Measurements from ENCODE around the gene CHMP5. TPM values are rescaled to one million over a fixed set of nuclear protein-coding genes. Genes with fewer than 3 reads are reported as not detected.

CHMP5 gene
- polyA plus RNA-seq, 1 donor from 2014 or later, result 286 TPM

DNA sequence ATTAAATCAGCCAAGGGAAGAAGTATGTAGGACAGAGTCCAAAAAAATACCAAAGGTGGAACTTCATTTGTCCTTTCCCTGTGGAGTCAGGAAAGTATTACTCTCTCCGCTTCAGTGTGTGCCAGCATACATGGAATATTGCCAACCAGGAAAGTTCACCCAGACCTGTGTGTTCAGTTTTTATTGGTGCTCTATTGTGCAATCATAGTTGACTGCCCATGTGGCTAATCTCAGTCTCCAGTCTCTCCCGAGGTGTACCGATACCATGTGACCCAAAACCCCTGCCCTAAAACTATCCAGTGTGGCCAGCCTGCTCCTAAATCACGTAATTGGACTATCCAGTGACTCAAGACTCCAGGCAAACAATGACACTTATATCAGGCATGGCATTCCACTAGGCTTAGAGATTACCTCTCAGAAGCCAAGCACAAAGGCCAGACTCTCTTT is 64.3 kb downstream of the CHMP5 start:
- Histone ChIP-seq H2AFZ (ENCODE audit: low read depth, low read length) (no peak overlapping the region), H3K79me2 (replicated peaks; ENCODE audit: insufficient read depth, low read length) (no peaks in the 10 kb centered on the region), H3K27me3 (ENCODE audit: insufficient read depth, low read depth, low read length) (no peaks in the 10 kb centered on the region), H3K9me2 (ENCODE audit: insufficient read depth, low read length) (no peaks in the 10 kb centered on the region), H3K36me3 (ENCODE audit: insufficient read depth, low read length) (peaks cover 4% of the 10 kb centered on the region), H4K20me1 (ENCODE audit: insufficient read depth) (no peaks in the 10 kb centered on the region), H3K9ac (ENCODE audit: low read length) (no peak overlapping the region), H3F3A (ENCODE audit: insufficient read depth, low read length, poor library complexity, severe bottlenecking) (no peaks in the 10 kb centered on the region), H3K27ac (ENCODE audit: low read length) (no peak overlapping the region), H3K4me3 (ENCODE audit: low read length) (no peak overlapping the region), H3K9me3 (ENCODE audit: low read length) (no peaks in the 10 kb centered on the region), H3K4me2 (ENCODE audit: low read length) (no peak overlapping the region)
- no peak for TF ChIP-seq SMC3 (conservative IDR thresholded peaks at IDR 0.05; ENCODE audit: poor library complexity)
- TF ChIP-seq POLR2AphosphoS5 (IDR thresholded peaks at IDR 0.05), result no peak
- TF ChIP-seq EZH2 (IDR thresholded peaks at IDR 0.05; ENCODE audit: borderline replicate concordance, insufficient read depth, low read length, poor library complexity, severe bottlenecking), result no peak
- TF ChIP-seq, protein P1, sequence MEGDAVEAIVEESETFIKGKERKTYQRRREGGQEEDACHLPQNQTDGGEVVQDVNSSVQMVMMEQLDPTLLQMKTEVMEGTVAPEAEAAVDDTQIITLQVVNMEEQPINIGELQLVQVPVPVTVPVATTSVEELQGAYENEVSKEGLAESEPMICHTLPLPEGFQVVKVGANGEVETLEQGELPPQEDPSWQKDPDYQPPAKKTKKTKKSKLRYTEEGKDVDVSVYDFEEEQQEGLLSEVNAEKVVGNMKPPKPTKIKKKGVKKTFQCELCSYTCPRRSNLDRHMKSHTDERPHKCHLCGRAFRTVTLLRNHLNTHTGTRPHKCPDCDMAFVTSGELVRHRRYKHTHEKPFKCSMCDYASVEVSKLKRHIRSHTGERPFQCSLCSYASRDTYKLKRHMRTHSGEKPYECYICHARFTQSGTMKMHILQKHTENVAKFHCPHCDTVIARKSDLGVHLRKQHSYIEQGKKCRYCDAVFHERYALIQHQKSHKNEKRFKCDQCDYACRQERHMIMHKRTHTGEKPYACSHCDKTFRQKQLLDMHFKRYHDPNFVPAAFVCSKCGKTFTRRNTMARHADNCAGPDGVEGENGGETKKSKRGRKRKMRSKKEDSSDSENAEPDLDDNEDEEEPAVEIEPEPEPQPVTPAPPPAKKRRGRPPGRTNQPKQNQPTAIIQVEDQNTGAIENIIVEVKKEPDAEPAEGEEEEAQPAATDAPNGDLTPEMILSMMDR (IDR thresholded peaks at IDR 0.05; ENCODE audit: poor library complexity, severe bottlenecking), result no peak
- no peak for TF ChIP-seq TAF1 (IDR thresholded peaks at IDR 0.05; ENCODE audit: low read depth)
- no peak for TF ChIP-seq REST (IDR thresholded peaks at IDR 0.05; ENCODE audit: borderline replicate concordance)
- TF ChIP-seq RAD21 (conservative IDR thresholded peaks at IDR 0.05), result no peak
- no peak for TF ChIP-seq EP300 (conservative IDR thresholded peaks at IDR 0.05; ENCODE audit: poor library complexity, severe bottlenecking)
- no peak for TF ChIP-seq MXI1 (conservative IDR thresholded peaks at IDR 0.05; ENCODE audit: poor library complexity, severe bottlenecking)

DNA sequence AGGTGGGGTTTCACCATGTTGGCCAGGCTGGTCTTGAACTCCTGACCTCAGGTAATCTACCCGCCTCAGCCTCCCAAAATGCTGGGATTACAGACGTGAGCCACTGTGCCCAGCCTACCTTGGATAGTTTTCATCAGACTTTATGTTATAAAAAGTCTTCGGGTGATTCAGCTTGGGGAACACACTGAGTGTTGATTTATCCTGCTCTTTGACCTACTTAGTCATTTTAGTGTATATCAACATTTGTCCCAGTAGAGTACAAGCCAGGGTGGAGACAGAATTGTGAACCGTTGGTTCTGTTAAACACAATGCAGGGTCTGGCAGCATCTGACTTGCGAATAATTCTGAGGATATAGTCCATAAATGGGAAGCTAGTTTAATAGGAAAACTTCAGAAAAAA is 65.1 kb downstream of the CHMP5 start:
- Histone ChIP-seq H3K9ac (ENCODE audit: low read length) (no peak overlapping the region), H3K4me2 (ENCODE audit: low read length) (no peak overlapping the region), H4K20me1 (ENCODE audit: insufficient read depth) (no peaks in the 10 kb centered on the region), H3K9me2 (ENCODE audit: insufficient read depth, low read length) (no peaks in the 10 kb centered on the region), H3K79me2 (replicated peaks; ENCODE audit: insufficient read depth, low read length) (no peaks in the 10 kb centered on the region), H2AFZ (ENCODE audit: low read depth, low read length) (no peak overlapping the region), H3K27me3 (ENCODE audit: insufficient read depth, low read depth, low read length) (no peaks in the 10 kb centered on the region), H3K27ac (ENCODE audit: low read length) (no peak overlapping the region), H3K9me3 (ENCODE audit: low read length) (no peaks in the 10 kb centered on the region), H3K36me3 (ENCODE audit: insufficient read depth, low read length) (peaks cover 4% of the 10 kb centered on the region), H3F3A (ENCODE audit: insufficient read depth, low read length, poor library complexity, severe bottlenecking) (no peaks in the 10 kb centered on the region), H3K4me3 (ENCODE audit: low read length) (no peak overlapping the region)
- TF ChIP-seq RAD21 (conservative IDR thresholded peaks at IDR 0.05) (no peak), POLR2AphosphoS5 (IDR thresholded peaks at IDR 0.05) (no peak), TAF1 (IDR thresholded peaks at IDR 0.05; ENCODE audit: low read depth) (no peak)
- TF ChIP-seq, protein P1 (IDR thresholded peaks at IDR 0.05; ENCODE audit: poor library complexity, severe bottlenecking), result no peak
